Brain microvascular endothelial cell (primary cell): ENCODE measurements around the gene NUDT21.

Experiments
- DNase-seq: peaks from one replicate; pipeline ENCODE4 v3.0.0-alpha.2; 2020
- H3K27ac ChIP-seq: fragments of 250-450 bp; sonication (Bioruptor Pico); 2 replicates; pipeline ENCODE4 v1.5.1; 2020; ENCODE audit warnings: mild to moderate bottlenecking, moderate library complexity
- H3K27me3 ChIP-seq: fragments of 250-450 bp; sonication (Bioruptor Pico); replicated peaks from 2 replicates; pipeline ENCODE4 v1.5.1; 2020; ENCODE audit warnings: mild to moderate bottlenecking
- H3K36me3 ChIP-seq: fragments of 250-450 bp; sonication (Bioruptor Pico); replicated peaks from 2 replicates; pipeline ENCODE4 v1.5.1; 2020; ENCODE audit warnings: mild to moderate bottlenecking
- H3K4me3 ChIP-seq: 2 replicates; pipeline ENCODE4 v1.5.1; 2011; ENCODE audit warnings: low read depth, mild to moderate bottlenecking, control low read depth, low read length, moderate library complexity
- in situ Hi-C: cut with HindIII; loops from 2 replicates; pipeline ENCODE4 v1.10.0; 2017; ENCODE audit warnings: low sequenced_read_pairs, low pct_ligation_motif_present
- TF ChIP-seq, protein P1 (sequence below): IDR thresholded peaks from 2 replicates; pipeline ENCODE4 v1.5.1; 2011; ENCODE audit warnings: low read depth, mild to moderate bottlenecking, moderate library complexity, low read length, control low read depth, inconsistent platforms; ENCODE audit errors: missing control alignments

The NUDT21 gene

DNA sequence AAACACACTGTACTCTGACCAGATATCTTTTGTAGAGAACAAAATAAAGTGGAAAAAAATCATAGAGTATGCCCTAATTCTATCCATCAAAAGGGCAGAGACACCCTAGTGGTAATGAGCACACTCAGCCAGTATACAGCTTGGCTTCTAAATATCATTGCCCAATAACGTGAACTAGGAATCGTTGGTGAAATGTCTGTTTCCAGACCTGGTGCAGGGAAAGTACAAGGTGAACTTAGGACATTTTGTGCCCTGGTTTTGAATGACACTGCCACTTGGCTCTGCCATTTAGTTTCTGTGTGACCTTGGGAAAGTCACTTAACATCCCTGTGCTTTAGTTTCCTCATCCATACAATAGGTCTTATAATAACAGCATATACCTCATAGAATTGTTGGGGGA lies 39.5 kb downstream of the NUDT21 start:
- Histone ChIP-seq H3K36me3 (peaks cover 5% of the 10 kb centered on the region), H3K27ac (no peak overlapping the region), H3K27me3 (no peaks in the 10 kb centered on the region), H3K4me3 (no peak overlapping the region)
- DNase-seq = no peak
- in situ Hi-C loops = no loop called here
- TF ChIP-seq, protein P1, sequence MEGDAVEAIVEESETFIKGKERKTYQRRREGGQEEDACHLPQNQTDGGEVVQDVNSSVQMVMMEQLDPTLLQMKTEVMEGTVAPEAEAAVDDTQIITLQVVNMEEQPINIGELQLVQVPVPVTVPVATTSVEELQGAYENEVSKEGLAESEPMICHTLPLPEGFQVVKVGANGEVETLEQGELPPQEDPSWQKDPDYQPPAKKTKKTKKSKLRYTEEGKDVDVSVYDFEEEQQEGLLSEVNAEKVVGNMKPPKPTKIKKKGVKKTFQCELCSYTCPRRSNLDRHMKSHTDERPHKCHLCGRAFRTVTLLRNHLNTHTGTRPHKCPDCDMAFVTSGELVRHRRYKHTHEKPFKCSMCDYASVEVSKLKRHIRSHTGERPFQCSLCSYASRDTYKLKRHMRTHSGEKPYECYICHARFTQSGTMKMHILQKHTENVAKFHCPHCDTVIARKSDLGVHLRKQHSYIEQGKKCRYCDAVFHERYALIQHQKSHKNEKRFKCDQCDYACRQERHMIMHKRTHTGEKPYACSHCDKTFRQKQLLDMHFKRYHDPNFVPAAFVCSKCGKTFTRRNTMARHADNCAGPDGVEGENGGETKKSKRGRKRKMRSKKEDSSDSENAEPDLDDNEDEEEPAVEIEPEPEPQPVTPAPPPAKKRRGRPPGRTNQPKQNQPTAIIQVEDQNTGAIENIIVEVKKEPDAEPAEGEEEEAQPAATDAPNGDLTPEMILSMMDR = no peak

DNA sequence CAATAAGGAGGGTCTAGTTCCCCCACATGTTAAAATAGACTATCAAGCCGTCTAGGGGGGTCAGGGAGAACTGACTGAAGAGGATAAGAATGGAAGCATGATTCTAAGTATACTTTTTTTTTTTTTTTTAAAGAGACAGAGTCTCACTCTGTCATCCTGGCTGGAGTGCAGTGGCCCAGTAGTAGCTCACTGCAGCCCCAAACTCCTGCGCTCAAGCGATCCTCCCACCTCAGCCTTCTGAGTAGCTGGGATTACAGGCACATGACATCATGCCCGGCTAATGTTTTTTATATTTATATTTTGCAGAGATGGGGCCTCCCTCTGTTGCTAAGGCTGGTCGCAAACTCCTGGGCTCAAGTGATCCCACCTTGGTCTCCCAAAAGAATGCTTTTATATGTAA lies 40.0 kb downstream of the NUDT21 start:
- no peak overlapping the region for H3K4me3 ChIP-seq
- H3K36me3 ChIP-seq = peaks cover 5% of the 10 kb centered on the region
- DNase-seq = no peak
- H3K27ac ChIP-seq = no peak overlapping the region
- no peaks in the 10 kb centered on the region for H3K27me3 ChIP-seq
- TF ChIP-seq, protein P1 = no peak
- in situ Hi-C loops = no loop called here

DNA sequence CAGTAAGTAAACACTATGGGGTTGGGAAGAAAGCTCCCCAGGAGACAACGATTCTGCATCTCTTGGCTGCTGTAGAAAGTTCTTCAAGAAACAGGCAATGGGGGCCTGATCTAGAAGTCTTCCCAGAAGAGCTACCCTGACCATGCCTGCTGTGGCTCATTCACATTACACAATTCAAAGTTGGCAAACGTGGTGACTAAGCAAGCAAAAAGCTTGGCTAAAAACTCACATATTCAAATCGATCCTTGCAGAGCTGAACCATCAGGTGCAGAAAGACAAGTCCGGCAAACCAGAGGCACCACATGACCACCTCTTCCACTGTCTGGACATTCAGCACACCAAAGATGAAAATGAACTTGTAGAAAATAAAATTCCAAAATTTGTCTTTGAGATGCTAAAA lies 41.9 kb downstream of the NUDT21 start:
- Histone ChIP-seq H3K27me3 (no peaks in the 10 kb centered on the region), H3K27ac (no peak overlapping the region), H3K36me3 (peaks cover 14% of the 10 kb centered on the region), H3K4me3 (no peak overlapping the region)
- TF ChIP-seq, protein P1 = no peak
- in situ Hi-C loops = no loop called here
- no peak for DNase-seq

DNA sequence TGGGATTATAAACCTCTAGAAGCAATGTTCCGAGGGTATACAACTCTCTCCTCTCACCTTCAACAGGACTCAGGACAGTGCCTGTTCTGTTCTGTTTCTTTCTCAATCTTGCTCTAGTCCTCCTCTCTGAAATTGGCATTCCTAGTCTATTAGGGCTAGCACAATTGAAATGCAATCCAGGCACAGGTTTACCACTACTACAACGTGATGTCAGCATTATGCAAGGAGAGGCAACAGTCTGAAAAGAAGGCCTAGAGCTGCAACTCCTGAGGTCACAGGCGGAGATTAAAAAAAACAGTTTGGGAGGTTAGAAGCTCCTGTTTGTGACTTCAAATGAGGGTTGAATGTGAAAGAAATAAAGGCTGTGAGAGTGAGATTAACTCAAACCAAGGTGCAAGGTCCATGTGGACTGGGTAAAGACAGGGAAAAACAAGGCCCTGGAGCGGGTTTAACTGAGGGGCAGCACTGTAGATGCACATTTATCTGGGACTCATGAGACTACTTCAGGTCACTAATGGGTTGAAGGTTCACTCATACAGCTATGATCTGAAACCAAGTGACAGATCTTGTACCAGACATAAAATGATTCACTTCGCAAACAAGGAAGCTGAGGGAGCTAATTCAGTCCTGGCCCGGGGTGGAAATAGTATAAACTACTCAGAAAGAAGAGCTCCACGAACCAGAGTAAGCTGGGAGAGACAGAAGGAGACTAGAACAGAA lies 42.6 kb downstream of the NUDT21 start:
- TF ChIP-seq, protein P1 = no peak
- peaks cover 14% of the 10 kb centered on the region for H3K36me3 ChIP-seq
- DNase-seq = no peak
- in situ Hi-C loops = no loop called here
- no peak overlapping the region for H3K4me3 ChIP-seq
- H3K27ac ChIP-seq = no peak overlapping the region
- no peaks in the 10 kb centered on the region for H3K27me3 ChIP-seq

DNA sequence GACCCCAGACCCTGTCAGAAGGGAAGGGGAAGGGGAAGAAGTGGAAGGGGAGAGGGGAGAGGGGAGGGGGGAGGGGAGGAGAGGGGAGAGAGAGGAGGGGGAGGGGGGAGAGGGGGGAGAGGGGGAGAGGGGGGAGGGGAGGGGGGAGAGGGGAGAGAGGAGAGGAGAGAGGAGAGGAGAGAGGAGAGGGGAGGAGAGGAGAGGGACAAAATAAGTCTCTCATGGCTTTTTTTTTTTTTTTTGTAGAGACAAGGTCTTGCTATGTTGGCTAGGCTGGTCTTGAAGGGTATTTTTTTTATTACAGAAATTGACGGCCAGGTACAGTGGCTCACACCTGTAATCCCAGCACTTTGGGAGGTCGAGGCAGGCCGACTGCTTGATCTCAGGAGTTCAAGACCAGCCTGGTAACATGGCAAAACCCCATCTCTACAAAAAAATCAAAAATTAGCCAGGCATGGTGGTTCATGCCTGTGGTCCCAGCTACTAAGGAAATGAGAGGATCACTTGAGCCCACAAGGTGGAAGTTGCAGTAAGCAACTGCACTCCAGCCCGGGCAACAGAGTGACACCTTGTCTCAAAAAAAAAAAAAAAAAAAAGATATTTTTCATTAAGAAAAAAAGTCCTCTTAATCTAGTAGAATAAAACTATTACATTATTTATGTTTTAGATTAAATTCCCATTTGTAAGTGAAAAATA lies 45.0 kb downstream of the NUDT21 start:
- peaks cover 34% of the 10 kb centered on the region for H3K36me3 ChIP-seq
- DNase-seq = no peak
- H3K27me3 ChIP-seq = no peaks in the 10 kb centered on the region
- in situ Hi-C loops = no loop called here
- no peak overlapping the region for H3K4me3 ChIP-seq
- TF ChIP-seq, protein P1 = no peak
- H3K27ac ChIP-seq = no peak overlapping the region
